ENCODE results near the gene ATP6V0A4.

GRCh38 chr7:138802706-138803105 lies 4.7 kb upstream of the ATP6V0A4 start:
- TF ChIP-seq CTCF (IDR thresholded peaks at IDR 0.05 in 2 of 3, conservative IDR thresholded peaks at IDR 0.05 in 1 of 3; ENCODE audit: borderline replicate concordance in 1 of 3, insufficient read depth in 1 of 3, low read depth in 2 of 3, low read length in 2 of 3) (no peak), ZBTB33 (IDR thresholded peaks at IDR 0.05; ENCODE audit: extremely low read depth, insufficient replicate concordance, low read length) (no peak), TCF7L2 (IDR thresholded peaks at IDR 0.05; ENCODE audit: borderline replicate concordance, extremely low read depth, insufficient read depth, insufficient read length) (no peak), RAD21 (IDR thresholded peaks at IDR 0.05; ENCODE audit: low read depth) (no peak), SIN3A (IDR thresholded peaks at IDR 0.05; ENCODE audit: low read depth) (no peak)
